C4-2B (cell line): ENCODE data around the gene GPATCH4.
A peak's percentile ranks its signal among the peaks of the same experiment; 100 is the strongest.

Source experiments
- H3K27ac ChIP-seq: fragments of 450-650 bp; 2 replicates; pipeline ENCODE4 v1.5.1; 2017
- ZFX ChIP-seq: fragments of 450-650 bp; IDR thresholded peaks from 2 replicates; pipeline ENCODE4 v1.6.1; 2017
- TF ChIP-seq, protein P1 (sequence below): fragments of 450-650 bp; conservative IDR thresholded peaks from 2 replicates; pipeline ENCODE4 v1.5.1; 2017; ENCODE audit warnings: mild to moderate bottlenecking

The GPATCH4 gene

GRCh38 chr1:156595016-156595415 lies 6.3 kb downstream of the GPATCH4 start:
- TF ChIP-seq, protein P1, sequence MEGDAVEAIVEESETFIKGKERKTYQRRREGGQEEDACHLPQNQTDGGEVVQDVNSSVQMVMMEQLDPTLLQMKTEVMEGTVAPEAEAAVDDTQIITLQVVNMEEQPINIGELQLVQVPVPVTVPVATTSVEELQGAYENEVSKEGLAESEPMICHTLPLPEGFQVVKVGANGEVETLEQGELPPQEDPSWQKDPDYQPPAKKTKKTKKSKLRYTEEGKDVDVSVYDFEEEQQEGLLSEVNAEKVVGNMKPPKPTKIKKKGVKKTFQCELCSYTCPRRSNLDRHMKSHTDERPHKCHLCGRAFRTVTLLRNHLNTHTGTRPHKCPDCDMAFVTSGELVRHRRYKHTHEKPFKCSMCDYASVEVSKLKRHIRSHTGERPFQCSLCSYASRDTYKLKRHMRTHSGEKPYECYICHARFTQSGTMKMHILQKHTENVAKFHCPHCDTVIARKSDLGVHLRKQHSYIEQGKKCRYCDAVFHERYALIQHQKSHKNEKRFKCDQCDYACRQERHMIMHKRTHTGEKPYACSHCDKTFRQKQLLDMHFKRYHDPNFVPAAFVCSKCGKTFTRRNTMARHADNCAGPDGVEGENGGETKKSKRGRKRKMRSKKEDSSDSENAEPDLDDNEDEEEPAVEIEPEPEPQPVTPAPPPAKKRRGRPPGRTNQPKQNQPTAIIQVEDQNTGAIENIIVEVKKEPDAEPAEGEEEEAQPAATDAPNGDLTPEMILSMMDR, result no peak
- no peak for TF ChIP-seq ZFX
- H3K27ac ChIP-seq, result no peak overlapping the region

GRCh38 chr1:156594190-156594589 lies 7.1 kb downstream of the GPATCH4 start:
- H3K27ac ChIP-seq, result no peak overlapping the region

DNA sequence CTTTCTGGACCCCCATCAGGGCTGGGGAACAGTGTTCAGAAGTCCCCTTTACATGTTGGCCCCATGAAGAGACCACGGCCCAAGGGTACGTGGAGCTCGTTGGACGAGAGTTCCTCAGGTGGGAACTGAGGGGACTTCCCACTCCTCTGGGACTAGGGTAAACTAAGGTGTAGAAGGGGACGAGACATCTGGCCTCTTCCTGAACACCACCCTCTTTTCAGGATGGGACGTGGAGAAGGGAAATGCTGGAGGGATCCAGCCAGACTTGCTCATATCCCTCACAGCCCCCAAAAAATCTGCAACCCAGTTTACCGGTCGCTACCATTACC lies 7.7 kb downstream of the GPATCH4 start:
- TF ChIP-seq, protein P1, result no peak
- no peak for TF ChIP-seq ZFX
- H3K27ac ChIP-seq, result no peak overlapping the region

More at GRCh38 chr1:156594190-156594589, 7.1 kb downstream of the GPATCH4 start:
- TF ChIP-seq ZFX, result no peak
- TF ChIP-seq, protein P1, result no peak

GRCh38 chr1:156592910-156593660 lies 8.2 kb downstream of the GPATCH4 start:
- no peak for TF ChIP-seq ZFX
- TF ChIP-seq, protein P1, result no peak
- no peak overlapping the region for H3K27ac ChIP-seq

GRCh38 chr1:156592158-156592909 lies 8.9 kb downstream of the GPATCH4 start:
- TF ChIP-seq ZFX, result no peak; the same call in none of the 2 replicates
- TF ChIP-seq, protein P1, result no peak
- H3K27ac ChIP-seq, result peak overlapping the region; percentile 92

DNA sequence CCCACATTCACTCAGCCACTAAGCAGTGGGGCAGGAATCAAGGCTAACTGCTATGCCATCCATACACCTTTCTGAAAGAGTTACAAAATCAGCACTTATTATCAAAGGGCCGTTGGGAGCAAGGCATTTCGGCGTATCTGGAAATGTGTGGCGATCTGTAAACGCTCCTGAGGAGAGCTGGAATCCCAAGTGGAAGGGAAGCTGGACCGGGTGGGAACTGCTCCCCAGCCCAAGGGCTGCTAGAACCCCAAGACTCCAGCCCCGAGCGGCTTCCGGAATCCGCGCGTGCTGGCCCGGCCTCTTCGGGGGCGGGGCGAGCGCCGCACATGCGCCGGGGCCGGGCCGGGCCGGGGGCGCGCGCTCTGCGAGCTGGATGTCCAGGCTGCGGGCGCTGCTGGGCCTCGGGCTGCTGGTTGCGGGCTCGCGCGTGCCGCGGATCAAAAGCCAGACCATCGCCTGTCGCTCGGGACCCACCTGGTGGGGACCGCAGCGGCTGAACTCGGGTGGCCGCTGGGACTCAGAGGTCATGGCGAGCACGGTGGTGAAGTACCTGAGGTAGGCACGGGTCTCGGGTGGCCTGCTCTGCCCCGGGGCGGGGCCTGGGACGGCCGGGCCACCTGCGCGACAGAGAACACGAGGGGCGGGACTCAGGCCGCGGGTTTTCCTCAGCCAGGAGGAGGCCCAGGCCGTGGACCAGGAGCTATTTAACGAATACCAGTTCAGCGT lies 9.7 kb downstream of the GPATCH4 start, which contains the start of gene NAXE:
Gene NAXE (plus strand): TSS at position 345 of the 726 bp plus-strand sequence. CDS start 29 bp downstream, at position 374.
- H3K27ac ChIP-seq, result peak within 1 kb of the TSS; percentile 92
- TF ChIP-seq, protein P1, result no peak
- TF ChIP-seq ZFX, result peak; percentile 95

- TF ChIP-seq ZFX, result no peak
- TF ChIP-seq, protein P1, result no peak
- peak overlapping the region; percentile 92 for H3K27ac ChIP-seq
These were observed 10.2 kb downstream of the GPATCH4 start for GRCh38 chr1:156591181-156591431.
